Common myeloid progenitor, CD34-positive (primary cell): ENCODE measurements around the gene ADAMTS7.
"Not testable (repeated sequence)": the region's sequence is repeated elsewhere in the genome, so short reads cannot be mapped to it uniquely, and the experiment has no call there.

Source experiments
- CTCF ChIA-PET: fragments of 350-600 bp; sonication (Branson Sonifier 250); formaldehyde crosslinking; loops from one replicate; lab custom pipeline; 2021; ENCODE audit warnings: antibody characterized with exemption; lab: Charles Lee
- POLR2A ChIA-PET: fragments of 350-600 bp; sonication (Branson Sonifier 250); formaldehyde crosslinking; loops from one replicate; lab custom pipeline; 2021; ENCODE audit warnings: antibody characterized with exemption; lab: Charles Lee
- DNase-seq, 3 donors: peaks; one replicate each; pipeline versions ENCODE4 v3.0.0 to v3.0.0-alpha.2; 2013
- H3K27ac ChIP-seq, 2 experiments: 1 replicate in 1 of 2; 2 replicates in 1 of 2; pipeline ENCODE4 v1.7.0; 2013; ENCODE audit warnings: inconsistent platforms in 2 of 2, low read length in 2 of 2, mild to moderate bottlenecking in 2 of 2, low read depth in 1 of 2, moderate library complexity in 1 of 2; ENCODE audit not compliant: severe bottlenecking in 2 of 2, insufficient read depth in 1 of 2, poor library complexity in 1 of 2
- H3K27me3 ChIP-seq, 5 experiments: replicated peaks in 2 of 5; 1 replicate in 3 of 5; 2 replicates in 2 of 5; pipeline versions ENCODE4 v1.6.1 to v1.7.0; 2013; ENCODE audit warnings: low read length in 4 of 5, mild to moderate bottlenecking in 2 of 5, moderate library complexity in 2 of 5, inconsistent platforms in 1 of 5; ENCODE audit not compliant: insufficient read depth in 5 of 5, control insufficient read depth in 4 of 5
- H3K36me3 ChIP-seq, 4 experiments: 1 replicate in 2 of 4; 2 replicates in 2 of 4; pipeline versions ENCODE4 v1.6.1 to v1.7.0; 2013; ENCODE audit warnings: low read length in 3 of 4, control low read depth in 1 of 4, mild to moderate bottlenecking in 1 of 4; ENCODE audit not compliant: control insufficient read depth in 4 of 4, insufficient read depth in 4 of 4
- H3K4me1 ChIP-seq, 4 experiments: 1 replicate in 3 of 4; 2 replicates in 1 of 4; pipeline versions ENCODE4 v1.6.1 to v1.7.1; 2013; ENCODE audit warnings: low read length in 3 of 4, mild to moderate bottlenecking in 3 of 4, control low read depth in 1 of 4, inconsistent platforms in 1 of 4, moderate library complexity in 1 of 4; ENCODE audit not compliant: control insufficient read depth in 4 of 4, insufficient read depth in 4 of 4; ENCODE audit errors: control extremely low read depth in 1 of 4
- H3K4me3 ChIP-seq, 7 experiments: 1 replicate in 4 of 7; 2 replicates in 3 of 7; pipeline versions ENCODE4 v1.5.1 to v1.7.0; 2013; ENCODE audit warnings: mild to moderate bottlenecking in 7 of 7, low read length in 6 of 7, moderate library complexity in 6 of 7, inconsistent platforms in 2 of 7, low read depth in 2 of 7, control low read depth in 1 of 7; ENCODE audit not compliant: insufficient read depth in 4 of 7, control insufficient read depth in 1 of 7; ENCODE audit errors: extremely low read depth in 1 of 7
- H3K9me3 ChIP-seq, 5 experiments: 1 replicate in 4 of 5; 2 replicates in 1 of 5; pipeline versions ENCODE4 v1.6.1 to v1.7.1; 2013; ENCODE audit warnings: low read length in 4 of 5, mild to moderate bottlenecking in 2 of 5, inconsistent platforms in 1 of 5, low read depth in 1 of 5, moderate library complexity in 1 of 5; ENCODE audit not compliant: control insufficient read depth in 4 of 5, insufficient read depth in 2 of 5; ENCODE audit errors: control extremely low read depth in 1 of 5
- WGBS: methylation state at CpG from one replicate; pipeline ENCODE4 v1.1.5; 2013; ENCODE audit not compliant: insufficient coverage; 5-methylcytosine and 5-hydroxymethylcytosine counted together

Gene ADAMTS7

DNA sequence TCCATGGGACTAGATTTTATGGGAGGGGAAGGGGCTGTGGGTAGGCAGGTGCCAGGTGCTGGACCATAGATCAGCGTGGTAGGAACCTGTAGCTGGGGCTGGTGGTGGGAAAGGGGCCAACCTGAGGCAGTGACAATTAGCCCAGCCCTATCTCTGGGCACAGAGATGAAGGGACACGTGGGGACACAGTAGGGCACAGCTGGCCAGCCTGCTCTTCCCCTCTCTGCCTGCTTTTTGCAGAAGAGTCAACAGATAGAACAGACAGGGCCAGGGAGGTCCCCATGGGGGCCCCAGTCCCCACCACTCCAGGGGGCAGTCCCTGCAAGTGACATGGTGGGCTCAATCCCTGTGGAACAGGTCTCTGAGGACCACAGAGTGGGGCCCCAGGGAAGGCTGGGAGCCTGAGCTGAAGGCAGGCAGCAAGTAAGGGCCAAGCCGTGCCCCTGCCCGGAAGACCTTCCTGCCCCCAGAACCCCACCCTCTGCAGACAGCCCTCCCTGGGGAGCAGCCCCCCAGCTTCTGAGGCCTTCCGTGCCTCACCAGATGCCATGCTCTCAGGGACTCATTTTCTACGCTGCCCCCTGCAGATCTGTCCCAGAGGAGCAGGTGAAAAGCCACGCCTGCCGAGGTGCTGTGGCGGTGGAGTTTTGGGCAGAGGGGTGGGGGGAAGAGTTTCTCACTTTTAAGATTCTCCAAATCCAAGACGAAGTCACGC, 52.6 kb downstream of the ADAMTS7 start:
- H3K4me3 ChIP-seq, H3K9me3 ChIP-seq, DNase-seq, H3K27ac ChIP-seq, POLR2A ChIA-PET, H3K36me3 ChIP-seq, CTCF ChIA-PET, H3K27me3 ChIP-seq: not testable (repeated sequence)
- 95% methylated on average over 4 of the region's 11 CpGs for WGBS
- peaks cover 0 to 46% (median 31%) of the 10 kb centered on the region in 4 experiments for H3K4me1 ChIP-seq

DNA sequence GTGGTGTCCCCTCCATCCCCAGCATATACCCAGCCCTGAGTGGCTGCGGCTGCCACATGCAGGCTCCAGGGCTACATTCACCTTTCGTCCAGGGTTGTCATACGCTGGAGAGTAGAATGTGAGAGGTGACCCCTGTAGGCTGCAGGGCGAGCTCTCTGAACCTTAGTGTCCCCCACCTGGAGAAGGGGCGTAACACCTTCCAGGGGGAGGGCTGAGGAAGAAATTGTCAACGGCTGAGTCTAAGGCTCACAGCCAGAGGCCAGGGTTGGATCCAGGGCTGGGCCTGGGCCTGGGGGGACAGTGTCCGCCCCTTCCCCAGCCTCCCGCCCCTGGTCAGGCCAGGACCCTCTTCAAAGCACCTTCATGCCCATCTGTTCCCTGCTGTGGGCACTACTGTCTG, 53.2 kb downstream of the ADAMTS7 start:
- H3K9me3 ChIP-seq, H3K27ac ChIP-seq, H3K27me3 ChIP-seq, POLR2A ChIA-PET, DNase-seq, H3K36me3 ChIP-seq, H3K4me3 ChIP-seq: not testable (repeated sequence)
- CTCF ChIA-PET: interaction anchor here (1.0 kb wide), 1 partner anchor 54 kb away, joined by 3 read pairs; no protein-coding TSS in a partner anchor
- H3K4me1 ChIP-seq: peaks cover 0 to 46% (median 31%) of the 10 kb centered on the region in 4 experiments
- 90% methylated on average over 2 of the region's 8 CpGs for WGBS

DNA sequence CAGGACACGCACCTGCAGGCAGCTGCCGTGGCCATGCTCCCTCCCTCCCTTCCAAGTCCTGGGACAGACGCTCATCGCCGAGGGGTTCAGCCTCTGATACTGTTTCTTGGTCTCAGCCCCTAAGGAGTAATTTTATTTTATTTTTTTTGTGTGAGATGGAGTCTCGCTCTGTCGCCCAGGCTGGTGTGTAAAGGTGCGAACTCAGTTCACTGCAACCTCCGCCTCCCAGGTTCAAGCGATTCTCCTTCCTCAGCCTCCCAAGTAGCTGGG, 53.7 kb downstream of the ADAMTS7 start:
- POLR2A ChIA-PET: no interaction called here
- H3K36me3 ChIP-seq: no peaks in the 10 kb centered on the region
- 90% methylated on average over 9 of the region's 10 CpGs for WGBS
- CTCF ChIA-PET: interaction anchor here (1.0 to 2.2 kb wide), 2 partner anchors 50 to 55 kb away, joined by 3 to 6 read pairs; no protein-coding TSS in a partner anchor
- no peak overlapping the region for H3K4me3 ChIP-seq
- peaks cover 0 to 45% (median 31%) of the 10 kb centered on the region in 4 experiments for H3K4me1 ChIP-seq
- no peak for DNase-seq
- H3K9me3 ChIP-seq: no peaks in the 10 kb centered on the region
- H3K27ac ChIP-seq: no peak overlapping the region
- H3K27me3 ChIP-seq: no peaks in the 10 kb centered on the region

DNA sequence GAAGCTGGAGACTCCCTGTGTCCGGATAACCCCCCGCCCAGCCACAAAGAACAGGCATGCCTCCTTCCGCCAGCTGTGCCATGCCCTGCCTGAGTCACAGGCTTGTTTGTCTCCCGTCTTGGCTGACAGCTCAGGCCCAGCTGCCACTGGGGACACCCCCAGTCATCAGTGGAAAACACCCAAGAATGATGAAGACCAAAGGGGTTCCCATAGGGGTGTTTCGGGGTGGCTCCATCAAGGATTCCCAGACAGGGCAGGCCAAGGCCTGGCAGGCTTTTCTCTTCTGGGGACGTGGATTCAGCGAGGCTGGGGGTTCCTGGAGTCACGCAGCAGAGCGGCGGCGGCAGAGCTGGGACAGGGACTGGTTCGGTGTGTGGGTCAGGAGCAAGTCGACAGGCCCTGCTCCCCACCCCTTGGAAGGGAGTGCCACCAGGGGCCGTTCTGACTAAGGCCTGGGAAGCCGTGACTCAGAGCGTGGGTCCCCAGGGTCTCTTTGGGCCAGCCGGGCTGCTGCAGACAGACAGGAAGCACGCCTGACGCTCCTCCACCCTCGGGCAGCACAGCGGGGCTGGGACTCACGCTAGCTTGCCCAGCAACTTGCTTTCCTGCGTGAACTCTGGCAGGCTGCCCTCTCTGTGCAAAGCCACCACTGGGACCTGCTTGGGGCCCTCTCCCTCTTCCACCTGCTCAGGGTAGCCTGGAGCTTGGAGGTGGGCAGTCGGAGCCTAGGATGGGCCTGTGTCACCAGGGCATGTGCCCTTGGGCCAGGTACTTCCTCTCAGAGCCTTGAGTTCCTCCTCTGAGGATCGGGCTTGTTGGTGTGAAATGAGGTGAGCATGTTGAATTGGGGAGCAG, 54.3 kb downstream of the ADAMTS7 start:
- WGBS: 64% methylated on average over 21 of the region's 25 CpGs

DNA sequence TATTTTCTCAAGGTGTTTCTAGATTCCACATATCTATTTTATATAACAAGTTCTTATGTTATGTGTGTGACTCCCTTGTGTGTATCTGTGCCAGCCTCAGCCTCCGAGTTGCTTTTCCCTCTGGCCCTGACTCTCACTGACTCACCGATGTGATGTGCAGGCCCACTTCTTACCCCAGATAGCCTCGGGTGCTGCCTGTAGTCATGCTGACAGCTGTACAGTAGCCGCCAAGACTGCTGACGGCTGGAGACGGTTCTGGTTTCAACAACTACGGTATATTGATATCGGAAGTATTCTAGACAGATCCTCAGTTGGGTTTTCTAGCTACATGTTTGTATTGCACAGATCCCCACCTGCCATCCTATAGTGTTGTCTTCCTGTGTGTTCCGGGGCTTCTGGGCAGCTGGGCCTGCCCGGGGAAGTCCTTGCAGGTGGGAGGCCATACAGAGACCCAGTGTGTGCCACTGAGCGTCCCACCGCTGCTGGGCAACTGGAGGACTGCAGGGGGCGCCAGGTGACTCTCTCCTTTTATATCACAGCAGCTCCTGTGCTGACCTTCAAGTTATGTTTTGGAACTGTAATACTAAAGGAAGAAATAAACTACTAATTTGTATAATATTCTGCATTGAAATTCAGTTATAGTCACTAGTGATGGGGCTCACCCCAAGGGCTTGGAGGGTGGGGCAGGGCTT, 55.2 kb downstream of the ADAMTS7 start:
- H3K4me3 ChIP-seq, POLR2A ChIA-PET, H3K27me3 ChIP-seq, H3K27ac ChIP-seq, H3K36me3 ChIP-seq, H3K9me3 ChIP-seq: not testable (repeated sequence)
- H3K4me1 ChIP-seq: peaks cover 0 to 30% (median 20%) of the 10 kb centered on the region in 4 experiments
- CTCF ChIA-PET: interaction anchor here (2.2 kb wide), 1 partner anchor 52 kb away, joined by 6 read pairs; no protein-coding TSS in a partner anchor
- peak in 2 of 3 donors; percentile 17 to 36 for DNase-seq
- WGBS: 40% methylated on average over 1 of the region's 13 CpGs

More for the DNA sequence above, 54.3 kb downstream of the ADAMTS7 start:
- CTCF ChIA-PET: interaction anchor here (1.0 to 2.2 kb wide), 2 partner anchors 51 to 55 kb away, joined by 3 to 6 read pairs; no protein-coding TSS in a partner anchor
- H3K27me3 ChIP-seq, H3K27ac ChIP-seq, H3K4me3 ChIP-seq, H3K36me3 ChIP-seq, POLR2A ChIA-PET, H3K9me3 ChIP-seq: not testable (repeated sequence)
- peak in 2 of 3 donors; percentile 52 to 67 for DNase-seq
- peaks cover 0 to 39% (median 29%) of the 10 kb centered on the region in 4 experiments for H3K4me1 ChIP-seq

DNA sequence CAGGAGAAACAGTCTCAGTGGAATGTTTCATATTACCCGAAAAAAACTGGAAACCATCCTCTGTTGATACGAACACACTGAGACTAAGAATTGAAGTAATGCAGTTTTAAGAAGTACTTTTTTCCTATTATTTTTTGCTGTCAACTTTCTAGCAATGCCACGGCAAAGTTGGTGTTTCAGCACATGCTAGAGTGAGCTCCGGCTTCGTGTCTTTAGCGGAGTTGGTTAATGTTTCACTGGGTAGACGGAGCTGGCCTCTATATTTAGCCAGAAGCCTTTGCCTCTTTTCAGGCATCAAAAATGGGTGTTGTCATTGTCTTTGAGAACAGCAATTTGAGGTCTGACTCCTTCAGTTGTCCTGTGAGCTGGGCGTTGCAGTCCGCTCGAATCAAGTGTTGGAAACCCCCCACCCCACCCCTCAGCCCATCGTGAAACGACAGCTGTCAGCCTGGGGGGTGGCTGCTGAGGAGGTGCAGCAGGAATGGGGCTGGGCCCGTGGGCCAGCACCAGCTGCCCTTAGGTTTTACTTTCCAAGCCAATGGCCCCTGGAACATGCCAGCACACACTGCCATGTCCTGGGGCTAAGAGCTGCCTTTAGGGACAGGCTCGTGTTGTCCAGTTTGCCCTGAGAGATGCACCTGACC, 56.5 kb downstream of the ADAMTS7 start:
- H3K27ac ChIP-seq, H3K36me3 ChIP-seq, H3K27me3 ChIP-seq, POLR2A ChIA-PET, H3K9me3 ChIP-seq, DNase-seq, H3K4me3 ChIP-seq: not testable (repeated sequence)
- WGBS: 95% methylated on average over 11 of the region's 14 CpGs
- peaks cover 0 to 27% (median 14%) of the 10 kb centered on the region in 4 experiments for H3K4me1 ChIP-seq
- CTCF ChIA-PET: interaction anchor here (0.9 kb wide), 1 partner anchor 14 kb away, joined by 4 read pairs; no protein-coding TSS in a partner anchor
